SIG-M5 treated with dmso at 0.1 percent for 504 hours (cell line): Measurements from ENCODE around the gene DDI2.
"Not testable (repeated sequence)": the region's sequence is repeated elsewhere in the genome, so short reads cannot be mapped to it uniquely, and the experiment has no call there.

ENCODE experiments used
- DNase-seq: peaks from one replicate; lab custom pipeline; 2025; ENCODE audit not compliant: unreplicated experiment; lab: John Stamatoyannopoulos, UW

Gene DDI2

DNA sequence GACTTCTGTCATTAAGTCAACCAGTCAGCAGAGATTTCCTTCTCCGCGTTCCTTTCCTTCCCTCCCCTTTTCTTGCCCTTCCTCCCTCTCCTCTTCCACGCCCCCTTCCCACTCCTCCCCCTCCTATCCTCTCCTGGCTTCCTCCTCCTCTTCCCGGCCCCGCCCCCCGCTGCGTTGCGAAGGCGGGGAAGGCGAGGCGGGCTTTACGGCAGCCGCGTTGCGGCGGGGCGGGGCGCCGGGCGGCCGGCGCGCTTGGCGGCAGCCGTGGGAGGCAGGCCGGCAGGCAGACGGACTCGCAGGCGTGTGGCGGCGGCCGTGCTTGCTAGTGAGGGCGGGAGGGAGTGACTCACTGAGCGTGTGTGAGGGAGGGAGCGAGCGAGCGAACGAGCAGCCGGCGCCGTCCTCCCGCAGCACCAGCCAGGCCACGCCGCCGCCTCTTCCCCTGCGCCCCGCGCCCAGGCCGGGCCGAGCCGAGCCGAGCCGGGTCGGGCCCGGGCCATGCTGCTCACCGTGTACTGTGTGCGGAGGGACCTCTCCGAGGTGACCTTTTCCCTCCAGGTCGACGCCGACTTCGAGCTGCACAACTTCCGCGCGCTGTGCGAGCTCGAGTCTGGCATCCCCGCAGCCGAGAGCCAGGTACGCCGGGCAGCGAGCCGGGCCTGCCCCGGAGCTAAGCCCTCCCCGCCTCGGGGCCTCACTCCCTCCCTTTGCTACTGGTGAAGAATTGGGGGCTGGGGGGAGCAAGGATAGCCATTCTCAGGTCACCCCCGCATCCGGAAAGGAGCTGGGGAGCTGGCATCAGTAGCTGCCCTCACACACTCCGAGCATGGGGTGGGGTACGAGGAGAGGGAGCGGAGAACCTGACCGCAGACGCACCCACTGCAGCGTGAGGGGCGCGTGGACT is at the start of gene DDI2:
Gene DDI2, plus strand, starts transcription at position 286 of the 904 bp plus-strand sequence. Its CDS starts 213 bp downstream, at position 499.
- peak; percentile 95 for DNase-seq

DNA sequence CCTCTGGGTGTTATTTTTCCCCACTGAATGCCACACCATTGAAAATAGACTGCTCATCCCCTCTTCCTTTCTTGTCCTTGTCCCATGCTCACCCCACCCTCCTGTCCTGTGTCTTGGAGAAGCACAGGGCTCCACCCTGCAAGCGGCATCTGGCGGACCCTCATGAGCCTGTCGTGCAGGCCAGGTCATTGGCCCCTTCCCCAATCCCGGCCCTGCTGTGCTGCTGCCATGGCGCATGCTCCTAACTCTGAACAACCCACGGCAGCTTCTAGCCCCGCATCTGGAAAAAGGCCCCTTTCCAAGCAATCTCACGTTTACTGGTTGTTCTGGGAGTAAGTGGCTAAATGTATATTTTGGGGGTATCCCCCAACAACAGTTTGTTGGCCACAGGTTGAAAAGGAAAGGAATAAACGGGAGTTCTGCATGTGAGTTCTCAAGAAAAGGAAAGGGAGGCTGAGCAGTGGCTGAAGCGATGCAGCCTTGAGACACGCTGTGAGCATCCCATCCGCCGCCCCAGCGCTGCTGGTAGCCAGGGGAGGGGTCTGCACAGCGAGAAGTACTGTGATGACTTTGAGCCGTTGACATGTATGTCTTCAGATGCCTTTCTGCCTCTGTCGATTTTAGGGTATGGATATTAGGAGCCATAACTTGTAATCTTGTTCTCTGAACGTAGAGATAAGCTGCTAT is 48.7 kb upstream of the DDI2 start:
- no peak for DNase-seq

DNA sequence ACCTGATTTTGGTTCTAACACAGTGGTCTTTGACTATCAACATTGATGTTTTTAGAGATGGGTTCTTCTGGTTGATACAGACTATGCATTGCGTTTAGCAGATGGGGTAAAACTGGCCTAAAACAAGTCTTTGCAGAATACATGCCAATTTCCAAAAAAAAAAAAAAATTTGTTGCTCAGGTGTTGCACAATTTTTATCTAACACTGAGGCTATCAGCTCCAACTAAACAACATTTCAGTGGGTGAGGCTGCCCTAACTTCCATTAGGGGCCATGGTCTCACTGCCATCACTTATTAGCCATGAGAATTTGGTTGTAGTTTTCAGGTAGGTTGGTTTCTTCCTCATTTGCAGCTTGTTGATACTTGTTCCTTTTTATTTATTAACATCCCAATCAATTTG is 46.4 kb upstream of the DDI2 start:
- no peak for DNase-seq

DNA sequence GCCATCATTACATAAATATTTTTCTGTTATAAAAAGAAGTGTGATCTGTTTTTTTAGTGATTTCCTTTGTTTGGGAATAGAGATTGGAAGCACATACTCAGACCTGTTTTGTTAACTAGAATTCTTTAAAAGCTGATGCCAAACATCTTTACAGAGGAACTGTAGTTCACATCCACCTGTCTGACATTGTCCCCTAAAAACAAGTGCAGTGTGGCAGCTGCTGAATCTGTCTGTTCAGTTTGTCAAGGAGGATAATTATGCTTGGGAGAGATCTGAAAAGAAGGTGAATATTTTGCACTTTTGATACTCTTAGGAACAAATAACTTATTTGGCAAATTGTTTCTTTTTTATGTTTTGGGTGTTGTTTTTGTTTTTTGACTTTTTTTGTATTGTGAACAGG is 46.0 kb upstream of the DDI2 start:
- DNase-seq = no peak

DNA sequence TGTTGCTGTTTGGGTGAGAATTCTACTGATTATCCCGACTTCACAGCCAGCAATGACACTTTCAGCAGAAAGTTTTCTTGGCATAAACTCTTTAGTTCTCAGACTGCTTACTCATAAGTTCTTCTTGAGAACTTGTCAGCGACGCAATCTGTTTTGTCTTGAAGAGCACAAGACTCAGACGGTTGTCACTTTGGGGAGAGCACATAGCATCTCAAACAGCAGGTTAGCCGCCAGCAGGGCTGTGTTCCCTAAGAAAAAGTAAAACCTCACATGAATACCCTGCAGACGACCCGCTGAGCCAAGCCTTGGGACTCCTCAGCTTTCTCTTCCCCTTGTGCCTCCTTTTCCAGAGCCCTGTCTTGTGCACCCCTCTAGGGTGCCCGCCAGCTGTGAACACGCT is 43.8 kb upstream of the DDI2 start:
- no peak for DNase-seq

DNA sequence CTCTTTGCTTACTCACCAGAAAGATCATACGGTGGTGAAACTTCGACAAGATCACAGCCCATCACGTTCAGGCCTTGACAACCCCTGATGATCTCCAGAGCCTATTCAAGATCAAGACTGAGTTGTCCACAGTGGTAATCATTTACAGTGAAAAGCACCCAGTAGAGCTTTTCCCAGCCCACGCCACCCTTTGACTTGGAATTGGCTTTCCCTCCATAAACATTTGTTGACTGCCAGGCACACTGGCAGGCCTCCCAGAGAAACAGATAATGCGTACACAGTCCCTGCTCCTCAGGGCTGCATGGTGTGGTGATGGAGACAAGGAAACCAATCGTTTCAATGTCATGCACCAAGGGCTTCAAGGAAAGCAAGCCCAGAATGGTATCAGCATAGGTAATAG is 42.5 kb upstream of the DDI2 start:
- no peak for DNase-seq

DNA sequence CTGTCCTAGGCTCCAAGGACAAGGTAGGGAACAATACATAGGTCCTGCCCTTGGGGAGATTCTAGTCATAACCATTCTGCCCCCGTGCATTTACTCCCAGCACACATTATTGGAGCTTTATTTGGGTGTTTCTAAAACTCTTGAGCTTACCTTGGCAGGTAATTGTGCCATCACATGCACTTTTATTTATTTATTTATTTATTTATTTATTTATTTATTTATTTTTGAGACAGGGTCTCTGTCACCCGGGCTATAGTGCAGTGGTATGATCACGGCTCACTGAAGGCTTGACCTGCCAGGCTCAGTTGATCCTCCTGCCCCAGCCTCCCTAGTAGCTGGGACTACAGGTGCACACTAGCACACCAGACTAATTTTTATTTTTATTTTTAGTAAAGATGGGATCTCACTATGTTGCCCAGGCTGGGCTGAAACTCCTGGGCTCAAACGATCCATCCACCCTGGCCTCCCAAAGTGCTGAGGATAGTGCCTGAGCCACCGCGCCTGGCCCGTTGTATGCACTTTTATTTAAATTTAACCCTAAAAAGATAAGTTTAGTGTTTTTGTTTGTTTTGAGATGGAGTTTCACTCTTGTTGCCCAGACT is 41.6 kb upstream of the DDI2 start:
- DNase-seq = no peak

DNA sequence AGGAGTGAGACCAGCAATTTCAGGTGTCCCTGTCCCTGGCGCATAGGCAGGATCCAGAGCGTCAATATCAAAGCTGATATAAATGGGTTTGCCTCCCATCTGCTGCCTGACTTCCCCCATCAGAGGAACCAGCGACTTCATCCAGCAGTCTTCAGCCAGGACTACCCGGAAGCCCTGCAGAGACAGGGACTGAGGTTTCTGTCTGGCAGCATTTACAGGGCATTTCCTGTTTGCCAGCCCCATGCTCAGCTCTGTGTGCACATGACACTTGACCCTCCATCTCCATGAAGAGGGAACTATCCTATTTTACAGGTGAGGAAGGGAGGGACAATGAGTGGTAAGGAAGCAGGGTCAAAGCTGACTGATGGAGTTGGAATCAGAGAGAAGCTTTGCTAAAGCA is 39.6 kb upstream of the DDI2 start:
- DNase-seq = no peak

DNA sequence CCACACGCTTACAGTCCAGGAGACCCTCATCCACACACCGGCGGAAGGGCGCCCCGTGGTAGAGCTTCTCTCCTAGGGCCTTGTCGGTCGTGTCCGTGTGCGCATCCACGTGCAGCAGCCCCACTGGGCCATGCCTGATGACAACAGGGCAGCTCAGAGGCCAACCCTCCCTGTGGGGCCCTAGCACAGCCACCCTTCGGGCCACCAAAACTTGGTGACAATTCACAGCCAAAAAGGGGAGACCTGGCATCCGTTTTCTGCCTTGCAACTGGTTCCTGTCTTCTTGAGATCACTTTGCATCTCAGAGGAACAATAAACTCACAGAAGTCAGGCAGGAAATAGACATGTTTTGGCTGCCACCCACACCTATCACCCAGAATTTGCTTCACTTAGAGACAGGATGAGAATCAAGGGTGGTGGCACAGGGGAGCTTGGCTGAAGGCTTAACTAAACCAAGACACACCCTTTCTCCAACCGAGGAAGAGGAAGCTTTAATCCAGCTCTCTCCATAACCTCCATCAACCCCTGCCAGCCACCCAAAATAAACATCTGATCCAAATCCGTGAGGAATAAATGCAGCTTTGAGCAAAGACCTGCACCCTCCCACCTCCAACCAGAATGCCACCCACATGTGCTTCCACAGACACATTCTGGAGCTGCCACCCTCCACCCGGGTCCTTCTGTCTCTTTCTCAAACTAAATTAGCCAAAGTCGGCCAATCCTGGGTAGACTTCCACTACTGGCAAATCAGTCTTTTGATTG is 38.2 kb upstream of the DDI2 start:
- no peak for DNase-seq

DNA sequence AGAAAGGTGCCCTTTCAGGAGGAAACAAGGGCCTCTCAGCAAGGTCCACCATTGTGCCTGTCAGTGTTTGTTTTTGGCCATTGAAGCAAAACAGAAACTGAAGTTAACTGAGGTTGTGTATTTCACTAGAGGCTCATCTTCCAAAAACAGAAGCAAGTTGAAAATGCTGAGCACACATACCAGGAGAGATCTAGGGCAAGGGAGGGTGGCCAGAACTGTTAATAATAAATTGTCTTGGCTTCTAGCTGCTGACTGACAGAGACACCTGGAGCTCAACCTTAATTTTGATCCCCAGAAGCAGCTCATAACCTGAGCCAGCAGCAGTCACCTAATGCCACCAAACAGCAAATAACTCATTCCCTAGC is 37.6 kb upstream of the DDI2 start:
- DNase-seq = no peak

DNA sequence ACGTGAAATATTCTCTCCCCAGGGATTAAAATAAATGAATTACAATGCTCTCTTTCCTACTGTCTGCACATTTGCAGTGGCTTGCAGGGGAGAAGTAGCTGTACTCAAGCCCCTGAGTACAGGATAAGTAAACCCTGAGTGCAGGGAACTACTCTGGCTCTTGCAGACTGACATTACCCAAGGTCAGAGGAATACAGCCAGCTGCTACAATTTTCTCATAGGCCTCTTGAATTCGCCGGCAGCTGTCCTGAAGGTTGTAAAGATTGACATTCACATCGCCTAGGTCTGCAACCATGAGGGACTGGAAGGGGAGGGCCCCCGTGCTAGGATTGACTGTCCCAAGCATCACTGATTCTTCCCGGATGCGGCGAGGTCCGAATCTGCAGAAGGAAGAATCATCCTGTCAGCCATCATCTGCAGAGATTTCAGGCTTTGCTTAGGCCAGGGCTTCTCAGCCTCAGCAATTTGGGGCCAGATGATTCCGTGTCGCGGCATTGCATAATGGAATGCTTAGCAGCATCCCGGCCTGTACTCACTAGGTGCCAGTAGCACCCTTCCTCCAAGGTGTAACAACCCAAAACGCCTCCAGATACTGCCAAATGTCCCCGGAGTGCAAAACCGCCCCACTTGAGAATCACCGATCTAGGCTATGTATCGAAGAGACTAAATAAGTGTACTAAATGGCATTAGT is 34.1 kb upstream of the DDI2 start:
- no peak for DNase-seq

DNA sequence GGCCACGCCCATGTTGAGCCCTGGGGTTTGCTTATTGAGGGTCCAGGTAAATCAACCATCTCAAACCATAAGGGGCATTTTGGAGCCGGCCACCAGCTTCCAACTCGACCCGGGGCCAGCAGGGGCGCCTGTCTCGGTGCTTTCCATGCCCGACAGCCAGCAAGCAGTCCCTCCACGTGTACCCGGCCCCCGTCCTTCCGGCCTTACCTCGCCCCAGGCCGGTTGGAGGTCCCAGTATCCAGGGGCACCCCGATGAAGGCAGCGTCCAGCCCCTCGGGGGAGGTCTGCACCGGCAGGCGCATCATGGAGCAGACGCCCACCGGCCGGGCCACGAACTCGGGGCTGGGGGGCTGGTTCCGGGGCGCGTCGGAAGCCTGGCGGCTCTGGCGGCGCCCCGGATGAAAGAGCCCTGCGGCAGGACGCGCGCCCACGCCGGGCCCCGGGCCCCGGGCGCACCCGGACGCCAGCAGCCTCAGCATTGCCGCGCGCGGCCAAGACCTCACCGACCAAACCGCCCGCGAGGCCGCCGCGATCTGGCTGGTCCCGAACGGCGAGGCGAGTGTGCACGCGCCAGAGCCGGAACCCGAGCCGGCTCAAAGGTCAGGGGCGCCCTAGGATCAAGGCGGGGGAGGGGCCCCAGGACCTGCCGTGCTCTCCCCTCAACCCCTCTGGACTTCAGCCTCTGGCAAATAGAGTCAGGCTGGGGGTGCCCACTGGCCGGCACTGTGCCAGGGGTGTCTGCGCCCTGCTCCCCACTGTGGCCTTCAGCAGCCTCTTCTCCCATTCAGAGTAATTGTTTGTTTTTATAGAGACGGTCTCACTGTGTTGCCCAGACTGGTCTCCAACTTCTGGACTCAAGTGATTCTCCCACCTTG is 32.5 kb upstream of the DDI2 start, which contains the start of gene AGMAT:
Gene AGMAT, minus strand, starts transcription at position 563 of the 875 bp plus-strand sequence. Its CDS starts 84 bp downstream, at position 479.
- DNase-seq = no peak

DNA sequence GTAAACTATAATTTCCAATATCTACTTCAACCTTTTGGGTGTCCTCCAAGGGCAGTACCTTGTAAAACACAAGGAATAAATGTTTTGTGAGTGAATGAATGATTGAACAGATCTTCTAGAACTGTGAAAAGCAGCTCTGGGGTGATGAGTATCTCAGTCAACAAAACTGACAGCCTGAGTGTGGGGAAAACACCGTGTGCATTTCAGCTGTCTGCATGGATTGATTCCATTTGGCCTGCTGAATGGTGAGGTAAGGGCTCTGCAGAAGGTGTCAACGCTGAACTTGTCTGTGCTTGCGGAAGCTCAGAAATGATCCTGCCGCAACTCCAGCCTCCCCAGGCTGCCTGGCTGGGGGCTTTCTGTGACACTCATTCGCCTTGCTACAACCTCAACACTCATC is 25.0 kb upstream of the DDI2 start:
- DNase-seq = no peak

DNA sequence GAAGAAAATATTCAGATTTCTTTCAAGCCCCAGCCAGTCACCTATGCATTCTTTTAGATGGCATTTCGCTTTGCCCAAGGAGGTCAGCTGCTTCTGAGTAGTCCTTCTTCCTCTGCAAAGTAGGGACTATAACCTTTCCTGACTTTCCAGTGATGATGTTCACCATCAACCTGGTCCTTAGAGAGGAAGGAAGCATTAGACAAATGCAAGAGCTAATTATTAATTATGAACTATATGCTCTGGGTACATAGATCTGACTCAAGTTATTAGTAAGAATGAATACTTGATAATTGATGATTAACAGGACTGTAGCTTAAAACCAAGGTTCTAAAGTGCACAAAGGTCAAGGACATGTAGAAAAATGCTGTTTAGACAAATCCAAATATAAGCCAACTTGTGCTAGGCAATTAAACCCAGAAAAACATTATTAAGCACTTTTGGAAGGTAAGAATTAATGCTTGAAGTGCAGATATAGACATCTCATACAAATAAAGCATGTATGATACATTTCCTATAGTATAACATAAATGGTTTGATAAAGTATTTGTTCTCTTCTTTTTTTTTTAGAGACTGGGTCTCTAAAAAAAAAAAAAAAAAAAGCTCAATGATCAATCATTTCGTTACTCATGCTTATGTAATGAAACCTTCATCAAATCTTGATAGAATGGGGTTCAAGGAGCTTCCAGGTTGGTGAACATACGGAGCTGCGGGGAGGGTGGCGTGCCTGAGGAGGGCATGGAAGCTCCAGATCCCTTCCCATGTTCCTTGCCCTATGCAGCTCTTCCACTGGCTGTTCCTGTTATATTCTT is 21.2 kb upstream of the DDI2 start:
- DNase-seq = no peak

DNA sequence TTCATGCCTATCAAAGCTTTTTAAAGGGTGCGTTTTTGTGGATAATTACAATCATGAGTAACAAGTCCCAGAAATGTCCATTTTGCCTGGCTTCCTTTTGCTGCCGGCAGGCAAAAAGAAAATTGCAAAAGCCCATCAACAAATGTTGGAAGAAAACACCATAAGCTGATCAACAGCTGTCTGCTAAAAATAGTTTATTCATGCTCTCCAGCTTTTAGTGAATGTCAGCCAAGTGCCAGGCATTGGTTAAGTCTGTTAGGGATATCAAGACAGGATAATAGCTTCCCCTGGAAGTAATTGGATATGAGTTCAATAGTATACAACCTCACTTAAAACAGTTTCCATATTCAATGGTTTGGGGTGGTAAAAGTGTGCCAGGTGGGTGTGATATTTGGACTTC is 18.8 kb upstream of the DDI2 start:
- DNase-seq = no peak

DNA sequence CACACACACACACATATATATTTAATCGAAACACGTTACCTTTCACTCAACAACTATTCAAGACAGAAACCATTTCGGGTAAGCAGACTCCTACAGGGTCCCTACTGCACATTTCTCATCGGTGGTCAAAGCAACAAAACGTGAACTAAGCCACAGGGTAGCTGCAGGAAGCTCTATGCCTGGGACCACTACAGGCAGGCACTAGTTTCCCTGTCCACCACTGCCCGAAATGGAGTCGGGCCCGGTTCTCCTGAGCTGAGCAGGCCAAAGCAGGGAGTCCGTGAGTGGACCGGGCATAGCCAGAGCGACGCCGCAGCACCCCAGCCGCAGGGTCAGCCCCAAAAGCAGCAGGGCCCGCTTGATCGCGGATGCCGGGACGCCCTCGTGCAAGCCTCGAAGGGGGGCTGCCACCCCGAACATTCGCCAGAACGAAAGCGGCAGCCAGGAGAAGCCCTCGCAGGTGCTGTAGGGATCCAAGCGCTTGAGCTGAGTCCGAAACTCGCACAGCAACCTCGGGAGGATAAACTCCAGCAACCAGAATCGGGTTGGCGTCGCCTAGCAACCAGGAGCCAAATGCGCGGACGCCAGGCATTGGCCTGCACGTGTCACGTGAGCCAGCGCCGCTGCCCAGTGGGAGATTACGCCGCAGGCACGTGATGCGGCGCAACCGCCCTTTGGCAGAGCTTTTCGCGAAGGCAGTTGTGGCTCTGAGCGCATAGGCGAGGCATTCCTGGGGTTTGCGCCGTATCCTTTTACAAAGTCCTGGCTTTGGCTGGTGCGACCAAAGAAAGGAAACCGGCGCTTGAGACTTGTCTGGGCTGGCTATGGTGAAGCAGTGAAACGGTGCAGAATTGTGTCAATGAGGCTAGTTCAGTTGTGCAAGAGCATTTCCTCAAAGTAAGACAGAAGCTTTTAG is 13.9 kb upstream of the DDI2 start:
- DNase-seq = peak; percentile 74

DNA sequence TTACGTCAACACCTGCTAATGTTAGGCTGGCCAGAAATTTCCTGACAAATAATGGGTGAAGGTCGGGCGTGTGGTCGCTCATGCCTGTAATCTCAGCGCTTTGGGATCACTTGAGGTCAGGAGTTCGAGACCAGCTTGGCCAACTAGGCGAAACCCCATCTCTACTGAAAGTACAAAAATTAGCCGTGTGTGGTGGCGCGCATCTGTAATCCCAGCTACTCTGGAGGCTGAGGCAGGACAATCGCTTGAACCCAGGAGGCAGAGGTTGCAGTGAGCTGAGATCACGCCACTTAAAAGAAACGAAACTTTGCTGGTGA is 13.3 kb upstream of the DDI2 start:
- not testable (repeated sequence) for DNase-seq

DNA sequence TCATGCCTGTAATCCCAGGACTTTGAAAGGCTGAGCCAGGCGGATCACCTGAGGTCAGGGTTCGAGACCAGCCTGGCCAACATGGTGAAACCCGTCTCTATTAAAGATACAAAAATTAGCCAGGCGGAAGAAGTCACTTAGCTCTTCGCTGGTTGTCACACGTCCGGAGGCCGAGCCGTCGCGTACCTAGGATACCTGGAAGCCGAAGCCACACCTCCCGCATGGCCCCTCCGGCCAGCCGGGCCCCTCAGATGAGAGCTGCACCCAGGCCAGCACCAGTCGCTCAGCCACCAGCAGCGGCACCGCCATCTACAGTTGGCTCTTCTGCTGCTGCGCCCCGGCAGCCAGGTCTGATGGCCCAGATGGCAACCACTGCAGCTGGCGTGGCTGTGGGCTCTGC is 12.9 kb upstream of the DDI2 start:
- not testable (repeated sequence) for DNase-seq
